ENCODE data around the gene PRR36. TPM values are rescaled to one million over a fixed set of nuclear protein-coding genes. Genes with fewer than 3 reads are reported as not detected.
"Not testable (repeated sequence)": the region's sequence is repeated elsewhere in the genome, so short reads cannot be mapped to it uniquely, and the experiment has no call there.

Gene PRR36
- total RNA-seq, 8 experiments from 2014 or later, result 0.27 to 6.4 (median 1.3) TPM

DNA sequence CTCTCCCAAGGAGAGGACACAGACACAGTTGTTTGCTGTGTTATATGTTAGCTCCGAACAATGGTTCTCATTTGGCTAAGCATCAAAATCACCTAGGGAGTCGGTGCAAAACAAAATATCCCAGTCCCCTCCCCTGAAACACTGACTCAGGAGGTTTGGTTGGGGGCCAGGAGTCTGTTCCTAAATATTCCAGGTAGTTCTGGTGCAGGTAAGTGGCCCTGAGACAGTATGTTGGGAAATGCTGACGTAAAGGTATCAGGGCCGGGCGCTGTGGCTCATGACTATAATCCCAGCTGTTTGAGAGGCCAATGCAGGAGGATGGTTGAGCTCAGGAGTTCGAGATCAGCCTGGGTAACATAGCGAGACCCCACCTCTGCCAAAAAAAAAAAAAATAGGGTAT lies 27.1 kb upstream of the PRR36 start:
- ATAC-seq (replicated peaks in 6 of 8), result no peak
- Histone ChIP-seq H3K4me3 (no peak overlapping the region), H3K27ac (no peak overlapping the region), H3K4me1 (replicated peaks in 1 of 2) (peaks cover 15% of the 10 kb centered on the region in 2 donors)
- in situ Hi-C loops (cut with MboI; ENCODE audit: low pct_unique_long_range_greater_than_20kb in 2 of 9, low sequenced_read_pairs in 9 of 9, unreplicated experiment in 9 of 9), result no loop called here
- WGBS, 10 experiments, result 29 to 100% (median 92%) methylated on average over 1 to 6 of the region's 7 CpGs; no CpG with 5 or more reads in 2 of the 10 experiments

DNA sequence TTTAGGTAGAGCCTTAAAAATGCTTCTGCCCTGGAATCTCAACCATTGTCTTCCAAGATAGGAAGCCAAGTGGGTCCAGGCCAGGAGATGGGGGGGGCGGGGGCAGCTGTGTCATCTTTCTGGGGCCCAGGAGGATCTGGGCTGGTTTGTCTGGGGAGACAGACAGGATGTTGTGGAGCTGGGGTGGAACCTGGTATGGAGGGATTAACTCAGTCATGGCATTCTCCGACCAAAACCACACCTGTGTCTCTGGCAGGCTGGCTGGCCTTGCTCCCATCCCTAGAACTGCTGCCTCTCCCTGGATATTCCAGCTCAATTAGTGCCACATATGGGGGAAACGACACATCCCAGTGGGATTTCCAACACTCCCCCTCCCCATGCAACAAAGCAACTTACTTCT lies 26.7 kb upstream of the PRR36 start:
- WGBS, 10 experiments, result 100% methylated on average over 2 of the region's 3 CpGs; no CpG with 5 or more reads in 9 of the 10 experiments
- no peak overlapping the region for H3K27ac ChIP-seq
- H3K4me3 ChIP-seq, result no peak overlapping the region
- in situ Hi-C loops (cut with MboI; ENCODE audit: low pct_unique_long_range_greater_than_20kb in 2 of 9, low sequenced_read_pairs in 9 of 9, unreplicated experiment in 9 of 9), result no loop called here
- H3K4me1 ChIP-seq (replicated peaks in 1 of 2), result peaks cover 15% of the 10 kb centered on the region in 2 donors
- ATAC-seq (replicated peaks in 6 of 8), result no peak

DNA sequence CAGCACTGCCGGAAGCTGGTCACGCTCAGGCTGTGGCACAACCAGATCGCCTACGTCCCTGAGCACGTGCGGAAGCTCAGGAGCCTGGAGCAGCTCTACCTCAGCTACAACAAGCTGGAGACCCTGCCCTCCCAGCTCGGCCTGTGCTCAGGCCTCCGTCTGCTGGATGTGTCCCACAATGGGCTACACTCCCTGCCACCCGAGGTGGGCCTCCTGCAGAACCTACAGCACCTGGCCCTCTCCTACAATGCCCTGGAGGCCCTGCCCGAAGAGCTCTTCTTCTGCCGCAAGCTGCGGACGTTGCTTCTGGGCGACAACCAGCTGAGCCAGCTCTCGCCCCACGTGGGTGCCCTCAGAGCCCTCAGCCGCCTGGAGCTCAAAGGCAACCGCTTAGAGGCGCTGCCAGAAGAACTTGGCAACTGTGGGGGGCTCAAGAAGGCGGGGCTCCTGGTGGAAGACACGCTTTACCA lies 26.2 kb upstream of the PRR36 start:
- 66 to 73% (median 67%) methylated on average over 3 to 11 of the region's 21 CpGs; no CpG with 5 or more reads in 7 of the 10 experiments for WGBS, 10 experiments
- no peak overlapping the region for H3K27ac ChIP-seq
- ATAC-seq (replicated peaks in 6 of 8), result no peak
- H3K4me3 ChIP-seq, result no peak overlapping the region
- in situ Hi-C loops (cut with MboI; ENCODE audit: low pct_unique_long_range_greater_than_20kb in 2 of 9, low sequenced_read_pairs in 9 of 9, unreplicated experiment in 9 of 9), result no loop called here
- H3K4me1 ChIP-seq (replicated peaks in 1 of 2), result peaks cover 14 to 15% of the 10 kb centered on the region in 2 donors

DNA sequence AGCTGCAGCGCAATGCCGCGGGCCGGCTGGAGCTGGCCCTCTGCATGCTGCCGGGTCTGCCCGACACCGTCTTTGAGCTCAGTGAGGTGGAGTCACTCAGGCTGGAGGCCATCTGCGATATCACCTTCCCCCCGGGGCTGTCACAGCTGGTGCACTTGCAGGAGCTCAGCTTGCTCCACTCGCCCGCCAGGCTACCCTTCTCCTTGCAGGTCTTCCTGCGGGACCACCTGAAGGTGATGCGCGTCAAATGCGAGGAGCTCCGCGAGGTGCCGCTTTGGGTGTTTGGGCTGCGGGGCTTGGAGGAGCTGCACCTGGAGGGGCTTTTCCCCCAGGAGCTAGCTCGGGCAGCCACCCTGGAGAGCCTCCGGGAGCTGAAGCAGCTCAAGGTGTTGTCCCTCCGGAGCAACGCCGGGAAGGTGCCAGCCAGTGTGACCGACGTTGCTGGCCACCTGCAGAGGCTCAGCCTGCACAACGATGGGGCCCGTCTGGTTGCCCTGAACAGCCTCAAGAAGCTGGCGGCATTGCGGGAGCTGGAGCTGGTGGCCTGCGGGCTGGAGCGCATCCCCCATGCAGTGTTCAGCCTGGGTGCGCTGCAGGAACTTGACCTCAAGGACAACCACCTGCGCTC lies 25.7 kb upstream of the PRR36 start:
- in situ Hi-C loops (cut with MboI; ENCODE audit: low pct_unique_long_range_greater_than_20kb in 2 of 9, low sequenced_read_pairs in 9 of 9, unreplicated experiment in 9 of 9), result no loop called here
- Histone ChIP-seq H3K4me3 (no peak overlapping the region), H3K27ac (no peak overlapping the region), H3K4me1 (replicated peaks in 1 of 2) (peaks cover 8 to 9% of the 10 kb centered on the region in 2 donors)
- WGBS, 10 experiments, result 93 to 100% (median 100%) methylated on average over 1 to 4 of the region's 34 CpGs; no CpG with 5 or more reads in 5 of the 10 experiments
- ATAC-seq (replicated peaks in 6 of 8), result no peak

DNA sequence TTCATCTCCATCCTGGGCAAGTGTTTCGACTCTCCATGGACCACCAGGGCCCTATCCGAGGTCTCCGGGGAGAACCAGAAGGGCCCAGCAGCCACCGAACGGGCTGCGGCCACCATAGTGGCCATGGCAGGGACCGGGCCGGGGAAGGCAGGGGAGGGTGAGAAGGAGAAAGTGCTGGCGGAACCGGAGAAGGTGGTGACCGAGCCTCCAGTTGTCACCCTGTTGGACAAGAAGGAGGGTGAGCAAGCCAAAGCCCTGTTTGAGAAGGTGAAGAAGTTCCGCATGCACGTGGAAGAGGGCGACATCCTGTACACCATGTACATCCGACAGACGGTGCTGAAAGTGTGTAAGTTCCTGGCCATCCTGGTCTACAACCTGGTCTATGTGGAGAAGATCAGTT lies 24.8 kb upstream of the PRR36 start:
- WGBS, 10 experiments, result 70 to 97% (median 90%) methylated on average over 1 to 9 of the region's 16 CpGs; no CpG with 5 or more reads in 3 of the 10 experiments
- H3K4me3 ChIP-seq, result no peak overlapping the region
- H3K4me1 ChIP-seq (replicated peaks in 1 of 2), result peaks cover 4 to 6% of the 10 kb centered on the region in 2 donors
- in situ Hi-C loops (cut with MboI; ENCODE audit: low pct_unique_long_range_greater_than_20kb in 2 of 9, low sequenced_read_pairs in 9 of 9, unreplicated experiment in 9 of 9), result no loop called here
- H3K27ac ChIP-seq, result no peak overlapping the region
- no peak for ATAC-seq (replicated peaks in 6 of 8)

DNA sequence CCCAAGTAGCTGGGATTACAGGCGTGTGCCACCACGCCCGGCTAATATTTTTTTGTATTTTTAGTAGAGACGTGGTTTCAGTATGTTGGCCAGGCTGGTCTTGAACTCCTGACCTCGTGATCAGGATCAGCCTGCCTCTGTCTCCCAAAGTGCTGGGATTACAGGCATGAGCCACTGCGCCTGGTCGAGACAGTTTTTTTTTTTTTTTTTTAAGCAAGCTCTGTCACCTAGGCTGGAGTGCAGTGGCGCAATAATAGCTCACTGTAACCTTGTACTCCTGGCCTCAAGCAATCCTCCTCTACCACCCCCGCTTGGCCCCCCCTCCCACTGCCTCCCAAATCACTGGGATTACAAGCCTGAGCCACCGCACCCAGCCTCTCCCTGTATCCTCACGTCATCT lies 23.1 kb upstream of the PRR36 start:
- in situ Hi-C loops (cut with MboI; ENCODE audit: low pct_unique_long_range_greater_than_20kb in 2 of 9, low sequenced_read_pairs in 9 of 9, unreplicated experiment in 9 of 9), result no loop called here
- Histone ChIP-seq H3K4me1 (replicated peaks in 1 of 2) (no peaks in the 10 kb centered on the region), H3K4me3 (no peak overlapping the region), H3K27ac (no peak overlapping the region)
- no peak for ATAC-seq (replicated peaks in 6 of 8)
- 79 to 100% (median 89%) methylated on average over 1 to 5 of the region's 11 CpGs; no CpG with 5 or more reads in 4 of the 10 experiments for WGBS, 10 experiments

DNA sequence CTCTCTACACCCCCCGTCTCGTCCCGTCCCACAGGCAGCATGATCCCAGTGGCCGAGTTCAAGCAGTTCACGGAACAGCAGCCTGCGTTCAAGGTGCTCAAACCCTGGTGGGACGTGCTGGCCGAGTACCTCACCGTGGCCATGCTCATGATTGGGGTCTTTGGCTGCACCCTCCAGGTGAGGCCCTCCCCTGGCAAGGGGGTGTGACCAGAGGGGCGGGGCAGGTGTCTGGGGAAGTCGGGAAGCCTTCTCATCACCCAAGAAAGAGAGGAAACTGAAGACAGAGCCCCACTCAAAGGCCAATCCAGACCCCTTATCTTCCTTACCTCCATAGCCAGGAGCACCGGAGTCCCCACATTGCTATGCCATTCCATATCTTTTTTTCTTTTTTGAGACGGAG lies 21.4 kb upstream of the PRR36 start:
- Histone ChIP-seq H3K4me1 (replicated peaks in 1 of 2) (no peaks in the 10 kb centered on the region), H3K4me3 (no peak overlapping the region), H3K27ac (no peak overlapping the region)
- in situ Hi-C loops (cut with MboI; ENCODE audit: low pct_unique_long_range_greater_than_20kb in 2 of 9, low sequenced_read_pairs in 9 of 9, unreplicated experiment in 9 of 9), result no loop called here
- WGBS, 10 experiments, result 40 to 100% (median 90%) methylated on average over 1 to 2 of the region's 13 CpGs; no CpG with 5 or more reads in 6 of the 10 experiments
- ATAC-seq (replicated peaks in 6 of 8), result peak in 2 of 8 experiments; percentile 4 to 12

DNA sequence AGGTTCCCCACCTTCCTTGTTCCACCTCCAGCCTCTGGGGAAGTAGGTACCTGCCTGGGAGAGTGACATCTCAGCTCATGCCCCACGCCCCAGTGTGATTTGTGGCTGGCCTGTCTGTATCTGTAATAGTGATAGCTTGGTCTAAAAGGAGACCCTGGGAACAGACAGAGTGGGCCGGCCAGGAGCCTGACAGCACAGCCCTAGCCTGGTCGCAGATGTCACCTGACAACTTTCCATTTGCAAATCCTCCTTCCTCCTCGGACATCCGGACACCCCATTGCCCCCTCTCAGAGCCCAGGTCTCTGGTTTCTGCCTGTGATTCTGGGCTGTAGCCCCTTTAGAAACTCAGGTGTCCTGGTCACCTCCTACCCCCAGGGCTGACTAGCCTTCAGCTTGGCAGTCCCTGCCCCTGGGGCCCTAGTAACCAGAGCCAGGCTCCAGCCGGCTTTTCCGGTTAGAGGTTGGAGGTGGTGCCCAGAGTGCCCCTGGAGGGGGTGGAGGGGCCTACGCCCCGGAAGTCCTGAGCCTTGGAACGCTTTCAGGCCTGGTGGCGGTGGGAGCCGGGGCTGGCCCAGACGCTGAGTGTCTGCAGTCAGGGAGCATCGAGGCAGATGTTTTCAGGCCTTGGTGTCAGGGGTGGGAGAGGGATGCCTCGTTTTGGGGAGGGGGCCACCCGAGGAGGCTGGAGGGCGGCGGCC lies 20.6 kb upstream of the PRR36 start:
- Histone ChIP-seq H3K4me1 (replicated peaks in 1 of 2) (no peaks in the 10 kb centered on the region), H3K4me3 (no peak overlapping the region), H3K27ac (no peak overlapping the region)
- in situ Hi-C loops (cut with MboI; ENCODE audit: low pct_unique_long_range_greater_than_20kb in 2 of 9, low sequenced_read_pairs in 9 of 9, unreplicated experiment in 9 of 9), result no loop called here
- ATAC-seq (replicated peaks in 6 of 8), result peak; percentile 7 to 65 (median 32)
- WGBS, 10 experiments, result 39 to 63% (median 54%) methylated on average over 2 to 7 of the region's 18 CpGs; no CpG with 5 or more reads in 6 of the 10 experiments

DNA sequence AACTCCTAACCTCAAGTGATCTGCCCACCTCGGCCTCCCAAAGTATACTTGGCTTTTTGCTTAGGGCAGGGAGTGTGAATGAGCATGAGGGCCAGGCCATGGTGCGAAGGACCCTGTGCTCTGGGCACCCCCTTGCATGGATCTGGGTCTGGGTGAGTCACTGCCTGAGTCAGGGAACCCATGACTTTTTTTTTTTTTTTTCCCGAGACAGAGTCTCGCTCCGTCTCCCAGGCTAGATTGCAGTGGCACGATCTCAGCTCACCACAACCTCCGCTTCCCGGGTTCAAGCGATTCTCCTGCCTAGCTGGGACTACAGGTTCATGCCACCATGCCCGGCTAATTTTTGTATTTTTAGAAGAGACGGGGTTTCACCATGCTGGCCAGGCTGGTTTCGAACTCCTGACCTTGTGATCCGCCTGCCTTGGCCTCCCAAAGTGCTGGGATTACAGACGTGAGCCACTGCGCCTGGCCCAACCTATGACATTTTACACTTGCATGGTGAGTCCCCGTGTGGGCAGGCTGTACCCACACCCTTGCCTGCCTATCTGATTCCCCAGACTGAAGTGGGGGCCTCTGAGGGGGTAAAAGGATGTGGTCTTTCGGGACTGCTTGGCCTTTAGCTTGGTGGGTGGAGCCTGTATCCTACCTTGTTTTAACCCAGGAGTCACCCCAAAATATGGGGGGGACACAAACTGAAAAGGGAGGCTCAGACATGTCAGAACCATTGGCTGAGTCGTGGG lies 19.3 kb upstream of the PRR36 start:
- H3K4me1 ChIP-seq (replicated peaks in 1 of 2); in situ Hi-C loops (cut with MboI; ENCODE audit: low pct_unique_long_range_greater_than_20kb in 2 of 9, low sequenced_read_pairs in 9 of 9, unreplicated experiment in 9 of 9); H3K4me3 ChIP-seq; H3K27ac ChIP-seq: not testable (repeated sequence)
- 40 to 87% (median 71%) methylated on average over 1 to 5 of the region's 18 CpGs; no CpG with 5 or more reads in 3 of the 10 experiments for WGBS, 10 experiments
- peak in 5 of 8 experiments; percentile 44 to 84 (median 59) for ATAC-seq (replicated peaks in 6 of 8)

DNA sequence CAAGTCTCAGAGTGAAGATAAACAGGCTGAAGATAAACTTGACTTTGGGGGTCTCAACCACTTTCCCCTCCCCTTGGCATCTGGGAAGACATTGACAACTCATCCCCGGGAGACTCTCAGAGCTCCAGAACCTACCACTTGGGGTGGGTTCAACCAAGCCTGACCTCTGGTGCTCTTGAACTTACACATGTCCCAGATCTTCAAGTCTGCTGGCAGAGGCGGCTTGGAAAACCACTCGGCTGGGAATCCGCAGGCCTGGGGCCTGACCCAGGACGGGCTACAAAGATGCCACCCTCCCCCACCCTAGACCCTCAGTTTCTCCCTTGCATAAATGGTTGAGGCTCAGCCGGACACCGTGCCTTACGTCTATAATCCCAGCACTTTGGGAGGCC lies 14.6 kb upstream of the PRR36 start:
- Histone ChIP-seq H3K27ac (no peak overlapping the region), H3K4me3 (no peak overlapping the region), H3K4me1 (replicated peaks in 1 of 2) (peaks cover 0 to 6% of the 10 kb centered on the region in 2 donors)
- peak in 1 of 8 experiments; percentile 5 for ATAC-seq (replicated peaks in 6 of 8)
- in situ Hi-C loops (cut with MboI; ENCODE audit: low pct_unique_long_range_greater_than_20kb in 2 of 9, low sequenced_read_pairs in 9 of 9, unreplicated experiment in 9 of 9), result no loop called here
- 17 to 100% (median 74%) methylated on average over 1 to 3 of the region's 8 CpGs; no CpG with 5 or more reads in 6 of the 10 experiments for WGBS, 10 experiments

DNA sequence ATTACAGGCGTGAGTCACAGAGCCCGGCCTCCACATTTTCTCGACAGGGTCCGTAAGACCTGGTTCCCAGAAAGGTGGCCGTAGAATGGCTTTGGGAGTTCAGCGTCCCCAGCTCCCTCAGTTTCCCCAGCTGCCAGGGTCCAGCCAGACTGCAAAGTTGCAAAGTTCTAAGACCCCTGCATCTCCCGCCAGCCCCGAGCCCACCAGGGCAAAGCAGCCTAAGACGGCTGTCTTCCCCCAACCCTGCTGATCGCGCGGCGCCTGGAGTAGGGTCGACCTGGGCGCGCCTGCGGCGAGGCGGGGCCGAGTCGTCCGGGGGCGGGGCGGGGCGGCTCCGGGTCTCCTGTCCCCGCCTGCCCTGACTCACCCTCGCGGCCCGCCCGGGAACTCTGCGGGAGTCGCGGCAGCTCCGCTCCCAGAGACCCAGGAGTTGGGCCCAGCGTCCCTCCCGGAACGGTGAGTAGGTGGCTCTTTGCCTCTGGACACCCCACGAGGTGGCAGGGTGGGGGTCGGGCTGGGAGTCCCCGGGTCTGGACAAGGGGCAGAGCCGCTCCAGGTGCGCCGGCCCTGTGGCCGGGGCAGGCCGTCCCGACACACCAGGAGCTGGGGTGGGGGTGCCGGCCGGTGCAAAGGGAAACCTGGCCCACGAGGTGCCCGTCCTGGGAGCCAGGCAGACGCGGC lies 14.1 kb upstream of the PRR36 start, which contains the start of gene LRRC8E:
LRRC8E (plus strand) TSS at position 366 of the 681 bp plus-strand sequence. CDS start 7,094 bp downstream, outside the sequence.
- peak; percentile 86 to 99 (median 93) for ATAC-seq (replicated peaks in 6 of 8)
- WGBS, 10 experiments, result 20 to 77% (median 39%) methylated on average over 1 to 5 of the region's 53 CpGs; no CpG with 5 or more reads in 6 of the 10 experiments
- no peak within 1 kb of the TSS for H3K27ac ChIP-seq
- H3K4me1 ChIP-seq (replicated peaks in 1 of 2), result peaks cover 0 to 6% of the 10 kb centered on the region in 2 donors
- in situ Hi-C loops (cut with MboI; ENCODE audit: low pct_unique_long_range_greater_than_20kb in 2 of 9, low sequenced_read_pairs in 9 of 9, unreplicated experiment in 9 of 9), result no loop called here
- H3K4me3 ChIP-seq, result no peak within 1 kb of the TSS

DNA sequence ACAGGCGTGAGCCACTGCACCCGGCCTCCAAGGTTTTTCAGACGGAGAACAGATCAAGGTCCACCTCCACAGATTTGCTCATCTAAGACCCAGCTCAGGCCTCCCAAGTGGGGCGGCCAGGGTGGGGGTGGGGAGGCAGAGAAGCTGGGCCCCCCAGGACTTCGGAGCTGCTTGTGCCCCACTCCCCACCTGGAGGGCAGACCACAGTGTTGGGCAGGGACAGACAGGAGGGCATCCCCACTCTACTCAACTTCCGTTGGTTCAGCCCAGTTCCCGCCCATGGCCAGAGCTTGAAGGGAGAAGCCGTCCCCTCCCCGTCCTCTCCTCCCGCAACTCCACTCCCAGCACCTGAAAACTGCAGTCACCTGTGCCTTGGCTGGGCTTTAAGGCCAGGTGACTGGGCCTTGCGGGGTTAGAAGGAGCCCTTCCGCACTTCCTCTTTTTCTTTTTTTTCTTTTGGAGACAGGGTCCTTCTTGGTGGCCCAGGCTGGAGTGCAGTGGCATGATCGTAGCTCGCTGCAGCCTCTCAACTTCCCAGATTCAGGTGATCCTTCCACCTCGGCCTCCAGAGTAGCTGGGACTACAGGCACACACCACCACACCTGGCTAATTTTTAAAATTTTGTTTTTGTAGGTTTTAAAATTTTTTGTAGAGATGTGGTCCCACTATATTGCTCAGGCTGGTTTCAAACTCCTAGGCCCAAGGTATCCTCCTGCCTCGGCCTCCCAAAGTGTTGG lies 13.4 kb upstream of the PRR36 start:
- 63 to 100% (median 73%) methylated on average over 1 to 7 of the region's 16 CpGs; no CpG with 5 or more reads in 6 of the 10 experiments for WGBS, 10 experiments
- in situ Hi-C loops (cut with MboI; ENCODE audit: low pct_unique_long_range_greater_than_20kb in 2 of 9, low sequenced_read_pairs in 9 of 9, unreplicated experiment in 9 of 9), result no loop called here
- Histone ChIP-seq H3K27ac (no peak overlapping the region), H3K4me3 (no peak overlapping the region), H3K4me1 (replicated peaks in 1 of 2) (peaks cover 0 to 6% of the 10 kb centered on the region in 2 donors)
- ATAC-seq (replicated peaks in 6 of 8), result peak in 1 of 8 experiments; percentile 7

All from motor neuron (in vitro differentiated cells).